HUES64 (cell line): Measurements from ENCODE around the gene C10orf90.

Experiments used
- H3K27ac ChIP-seq: 2 replicates; pipeline ENCODE4 v1.7.0; 2013; ENCODE audit warnings: low read depth, low read length, inconsistent platforms
- H3K27me3 ChIP-seq: 2 replicates; pipeline ENCODE4 v1.6.1; 2013; ENCODE audit warnings: mild to moderate bottlenecking, low read length; ENCODE audit not compliant: insufficient read depth
- H3K36me3 ChIP-seq: 2 replicates; pipeline ENCODE4 v1.6.1; 2013; ENCODE audit warnings: mild to moderate bottlenecking, low read length; ENCODE audit not compliant: insufficient read depth
- H3K4me1 ChIP-seq: 2 replicates; pipeline ENCODE4 v1.6.1; 2013; ENCODE audit warnings: mild to moderate bottlenecking, low read length, moderate library complexity; ENCODE audit not compliant: insufficient read depth
- H3K4me3 ChIP-seq: 2 replicates; pipeline ENCODE4 v1.5.1; 2013; ENCODE audit warnings: mild to moderate bottlenecking, low read length, moderate library complexity
- H3K9ac ChIP-seq: 2 replicates; pipeline ENCODE4 v1.6.1; 2013; ENCODE audit warnings: mild to moderate bottlenecking, low read depth, low read length
- H3K9me3 ChIP-seq: 2 replicates; pipeline ENCODE4 v1.6.1; 2013; ENCODE audit warnings: low read depth, low read length; ENCODE audit not compliant: insufficient read depth
- WGBS: fragments of 150-250, 120-280 bp; methylation state at CpG from one replicate; pipeline ENCODE4 v1.1.7; 2013; ENCODE audit warnings: missing lambda C conversion rate; 5-methylcytosine and 5-hydroxymethylcytosine counted together

The C10orf90 gene

GRCh38 chr10:126691456-126691855, 21.0 kb upstream of the C10orf90 start:
- peaks cover 22% of the 10 kb centered on the region for H3K4me1 ChIP-seq
- no peak overlapping the region for H3K9ac ChIP-seq
- H3K27me3 ChIP-seq = no peaks in the 10 kb centered on the region
- H3K27ac ChIP-seq = no peak overlapping the region
- H3K36me3 ChIP-seq = no peaks in the 10 kb centered on the region
- H3K4me3 ChIP-seq = no peak overlapping the region
- 0 out of 2 replicates have a peak, but pooled peaks cover 5% of the 10 kb centered on the region for H3K9me3 ChIP-seq
- WGBS = 62% methylated on average over 1 of the region's 1 CpG

GRCh38 chr10:126690534-126690933, 20.0 kb upstream of the C10orf90 start:
- no peak overlapping the region for H3K27ac ChIP-seq
- no peaks in the 10 kb centered on the region for H3K27me3 ChIP-seq
- H3K9ac ChIP-seq = no peak overlapping the region
- H3K36me3 ChIP-seq = no peaks in the 10 kb centered on the region
- WGBS = 30% methylated on average over 2 of the region's 2 CpGs
- H3K4me1 ChIP-seq = peaks cover 22% of the 10 kb centered on the region
- 0 out of 2 replicates have a peak, but pooled peaks cover 5% of the 10 kb centered on the region for H3K9me3 ChIP-seq
- H3K4me3 ChIP-seq = no peak overlapping the region

DNA sequence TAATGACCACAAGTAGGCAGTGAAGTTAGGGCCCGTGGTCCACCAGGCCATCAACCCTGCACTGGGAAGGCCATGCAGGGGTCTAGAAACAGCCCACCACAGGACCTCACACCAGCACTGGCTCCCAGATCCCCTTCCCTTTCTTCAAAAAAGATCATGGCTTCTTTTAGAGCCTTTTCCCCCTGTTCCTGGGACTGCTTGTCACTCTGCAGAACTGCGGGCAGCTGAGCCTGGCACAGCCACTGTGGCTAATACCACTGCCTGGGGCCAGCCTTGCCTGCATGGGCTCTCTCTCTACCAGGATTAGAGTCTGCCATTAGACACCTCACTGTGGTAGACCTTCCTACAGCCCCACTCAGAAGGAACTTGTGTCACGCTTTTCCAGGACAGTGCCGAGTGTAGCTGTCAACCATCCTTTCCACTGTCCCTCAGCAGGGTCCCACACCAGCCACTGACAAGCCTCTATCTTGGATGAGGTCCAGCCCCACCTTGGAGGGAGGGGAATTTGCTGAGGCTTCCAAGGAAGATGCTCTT, 19.0 kb upstream of the C10orf90 start:
- WGBS = 91% methylated on average over 4 of the region's 4 CpGs
- H3K4me3 ChIP-seq = no peak overlapping the region
- 0 out of 2 replicates have a peak, but pooled peaks cover 5% of the 10 kb centered on the region for H3K9me3 ChIP-seq
- H3K9ac ChIP-seq = no peak overlapping the region
- H3K27me3 ChIP-seq = no peaks in the 10 kb centered on the region
- no peaks in the 10 kb centered on the region for H3K36me3 ChIP-seq
- peaks cover 22% of the 10 kb centered on the region for H3K4me1 ChIP-seq
- H3K27ac ChIP-seq = no peak overlapping the region

DNA sequence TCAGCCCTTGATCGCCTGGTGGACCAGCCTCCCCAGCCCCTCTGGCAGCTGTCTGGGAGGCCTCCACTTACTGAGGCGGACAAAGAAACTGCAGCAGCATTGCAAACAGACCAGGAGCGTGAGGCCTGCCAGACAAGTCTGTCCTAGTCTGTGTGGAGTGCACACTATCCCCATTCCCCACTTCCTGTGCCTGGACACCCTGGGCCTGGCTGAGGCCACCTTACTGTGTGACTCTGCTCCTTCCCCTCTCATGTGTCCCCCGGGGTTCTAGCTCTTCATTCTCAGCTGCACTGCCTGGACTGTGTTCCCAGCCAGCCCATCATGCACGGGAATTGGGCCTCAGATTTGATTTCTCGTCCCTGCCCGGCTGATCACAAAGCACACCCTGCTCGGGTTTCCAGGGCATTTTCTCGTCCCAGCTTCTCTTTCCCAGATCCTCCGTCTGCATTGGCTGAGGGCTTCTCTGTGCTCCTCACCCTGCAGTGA, 16.7 kb upstream of the C10orf90 start:
- Histone ChIP-seq H3K9me3 (0 out of 2 replicates have a peak, but pooled peaks cover 5% of the 10 kb centered on the region), H3K36me3 (no peaks in the 10 kb centered on the region), H3K9ac (no peak overlapping the region), H3K4me3 (no peak overlapping the region), H3K4me1 (peaks cover 22% of the 10 kb centered on the region), H3K27me3 (no peaks in the 10 kb centered on the region), H3K27ac (no peak overlapping the region; the same call in 1 of the 2 replicates)
- 59% methylated on average over 10 of the region's 10 CpGs for WGBS

DNA sequence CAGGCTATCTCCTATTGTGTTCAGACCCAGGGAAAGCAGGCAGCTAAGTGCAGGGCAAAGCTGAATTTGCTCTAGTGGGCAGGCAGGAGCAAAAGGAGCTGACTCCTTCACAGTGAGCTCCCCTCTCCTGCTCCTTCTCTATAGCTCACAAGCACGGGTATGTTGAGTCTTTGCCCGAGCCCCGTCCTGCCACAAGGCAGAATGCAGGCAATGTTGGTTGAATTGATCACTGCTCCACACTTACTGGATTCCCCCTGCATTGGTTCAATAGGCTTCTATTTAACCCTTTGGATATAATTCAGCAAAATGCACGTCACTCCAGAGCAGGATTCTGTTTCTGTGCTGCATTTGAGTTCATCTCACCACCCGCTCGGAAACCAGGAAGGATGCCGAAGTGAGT, 16.2 kb upstream of the C10orf90 start:
- Histone ChIP-seq H3K9ac (no peak overlapping the region), H3K9me3 (0 out of 2 replicates have a peak, but pooled peaks cover 5% of the 10 kb centered on the region), H3K27me3 (no peaks in the 10 kb centered on the region), H3K27ac (no peak overlapping the region), H3K4me1 (peaks cover 22% of the 10 kb centered on the region), H3K36me3 (no peaks in the 10 kb centered on the region), H3K4me3 (no peak overlapping the region)
- WGBS = 84% methylated on average over 7 of the region's 7 CpGs

DNA sequence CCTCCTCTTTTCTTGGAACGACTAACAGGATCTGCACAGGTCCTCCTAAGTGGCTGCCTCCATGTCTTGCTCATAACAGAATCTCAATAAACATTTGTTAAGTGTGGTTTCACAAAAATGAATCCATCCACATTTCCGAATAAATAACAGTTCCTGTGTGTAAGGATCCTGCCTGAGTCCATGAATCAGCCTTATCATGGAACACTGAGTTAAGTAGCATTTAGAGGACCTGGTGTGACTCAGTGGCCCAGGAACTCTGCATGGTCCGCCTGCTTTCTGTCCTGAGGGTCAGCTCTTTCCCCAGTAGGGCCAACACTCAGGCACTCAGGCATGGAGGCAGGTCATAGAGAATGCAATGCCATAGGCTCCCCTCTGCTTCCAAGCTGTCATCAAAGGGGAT, 15.8 kb upstream of the C10orf90 start:
- 63% methylated on average over 3 of the region's 3 CpGs for WGBS
- H3K27ac ChIP-seq = no peak overlapping the region
- peaks cover 22% of the 10 kb centered on the region for H3K4me1 ChIP-seq
- H3K27me3 ChIP-seq = no peaks in the 10 kb centered on the region
- no peak overlapping the region for H3K4me3 ChIP-seq
- no peak overlapping the region for H3K9ac ChIP-seq
- no peaks in the 10 kb centered on the region for H3K36me3 ChIP-seq
- H3K9me3 ChIP-seq = 0 out of 2 replicates have a peak, but pooled peaks cover 1% of the 10 kb centered on the region

DNA sequence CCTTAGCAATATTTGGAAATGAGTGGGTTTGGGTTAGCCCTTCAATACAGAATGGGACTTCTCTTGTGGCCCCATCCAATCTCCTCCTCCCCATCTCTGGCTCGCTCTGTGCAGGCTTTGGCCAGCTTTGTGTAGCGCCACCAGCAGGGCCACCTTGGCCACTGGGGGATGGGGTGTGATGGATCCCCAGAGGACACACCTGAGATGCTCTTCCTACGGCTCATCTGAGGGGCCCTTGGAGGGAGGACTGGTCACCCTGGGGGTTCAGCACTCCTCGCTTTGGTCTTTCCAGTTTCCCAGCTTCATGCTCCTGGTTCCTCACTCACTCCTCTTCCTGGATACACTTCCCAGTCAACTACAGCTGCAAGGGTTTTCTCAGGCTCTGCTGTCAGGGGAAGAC, 15.3 kb upstream of the C10orf90 start:
- Histone ChIP-seq H3K27ac (no peak overlapping the region), H3K4me3 (no peak overlapping the region), H3K36me3 (no peaks in the 10 kb centered on the region), H3K9ac (no peak overlapping the region), H3K9me3 (no peaks in the 10 kb centered on the region), H3K27me3 (no peaks in the 10 kb centered on the region), H3K4me1 (peaks cover 17% of the 10 kb centered on the region)
- WGBS = 95% methylated on average over 4 of the region's 4 CpGs

- Histone ChIP-seq H3K27me3 (no peaks in the 10 kb centered on the region), H3K9ac (no peak overlapping the region), H3K36me3 (no peaks in the 10 kb centered on the region), H3K9me3 (no peaks in the 10 kb centered on the region), H3K27ac (no peak overlapping the region), H3K4me3 (no peak overlapping the region), H3K4me1 (peaks cover 11% of the 10 kb centered on the region; the same call in 1 of the 2 replicates)
- 98% methylated on average over 3 of the region's 3 CpGs for WGBS
These were observed 13.8 kb upstream of the C10orf90 start for GRCh38 chr10:126684171-126684745.

DNA sequence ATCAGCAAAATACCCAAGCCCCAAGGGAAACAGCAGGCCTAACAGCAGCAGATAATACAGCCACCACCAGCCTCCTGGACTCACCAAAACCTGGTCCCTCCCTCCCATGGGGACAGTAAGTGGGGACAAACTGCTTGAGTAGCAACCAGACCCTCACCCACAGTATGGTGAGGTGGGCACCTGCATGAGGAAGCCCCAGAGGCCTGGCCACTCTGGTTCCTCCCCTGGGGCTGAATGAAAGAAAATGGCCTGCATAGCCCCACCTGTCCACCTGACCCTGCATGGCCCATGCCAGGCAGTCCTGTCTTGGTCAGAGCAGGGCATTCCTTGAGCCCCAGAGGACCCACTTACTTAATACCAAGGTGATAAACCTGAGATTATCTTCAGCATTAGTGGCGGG, 13.0 kb upstream of the C10orf90 start:
- Histone ChIP-seq H3K36me3 (no peaks in the 10 kb centered on the region), H3K27ac (no peak overlapping the region), H3K9me3 (no peaks in the 10 kb centered on the region), H3K4me3 (no peak overlapping the region), H3K9ac (no peak overlapping the region), H3K4me1 (peaks cover 11% of the 10 kb centered on the region; the same call in 1 of the 2 replicates), H3K27me3 (no peaks in the 10 kb centered on the region)
- 100% methylated on average over 1 of the region's 1 CpG for WGBS

DNA sequence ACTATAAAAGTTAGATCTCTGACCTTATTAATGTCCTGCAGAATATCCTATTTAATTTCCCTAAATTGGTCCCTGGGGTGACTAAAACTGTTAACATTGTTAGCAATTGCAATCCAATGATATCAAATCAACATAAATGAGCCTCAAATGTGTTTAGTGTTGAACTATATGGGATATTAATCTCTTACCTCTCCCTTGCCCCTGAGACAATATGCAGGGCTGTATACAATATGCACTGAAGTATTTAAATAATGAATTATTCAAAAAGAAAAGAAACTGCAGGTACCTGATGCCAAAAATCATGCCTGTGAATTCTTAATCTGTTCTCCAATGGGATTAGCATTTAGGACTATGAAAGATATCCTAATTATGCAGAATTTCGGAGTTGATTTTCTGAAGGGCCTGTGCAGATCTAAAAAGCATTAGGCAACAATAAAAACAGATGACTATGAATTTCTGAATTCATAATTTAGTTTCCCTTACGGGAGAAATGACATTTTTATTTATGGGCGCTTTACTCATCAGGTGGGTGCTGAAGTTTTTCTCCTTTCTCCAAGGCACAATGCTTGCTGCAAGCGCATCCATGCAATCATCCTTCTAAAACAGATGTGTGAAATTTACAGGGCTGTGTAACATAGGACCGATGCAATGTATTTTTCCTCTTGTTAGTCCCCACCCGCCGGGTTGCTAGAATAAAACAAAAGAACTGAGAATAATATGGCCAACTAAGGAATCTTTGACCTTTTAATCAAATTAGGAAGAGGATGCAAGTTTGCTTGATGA, 5.4 kb upstream of the C10orf90 start:
- Histone ChIP-seq H3K36me3 (no peaks in the 10 kb centered on the region), H3K27ac (no peak overlapping the region), H3K9ac (no peak overlapping the region), H3K27me3 (no peaks in the 10 kb centered on the region), H3K4me1 (no peaks in the 10 kb centered on the region), H3K4me3 (no peak overlapping the region), H3K9me3 (no peaks in the 10 kb centered on the region)
- WGBS = 97% methylated on average over 7 of the region's 7 CpGs

- no peak overlapping the region for H3K4me3 ChIP-seq
- no peaks in the 10 kb centered on the region for H3K27me3 ChIP-seq
- H3K4me1 ChIP-seq = no peaks in the 10 kb centered on the region
- 92% methylated on average over 6 of the region's 6 CpGs for WGBS
- H3K27ac ChIP-seq = no peak overlapping the region
- H3K9ac ChIP-seq = no peak overlapping the region
- no peaks in the 10 kb centered on the region for H3K9me3 ChIP-seq
- no peaks in the 10 kb centered on the region for H3K36me3 ChIP-seq
These were observed 4.4 kb upstream of the C10orf90 start for GRCh38 chr10:126674741-126675515.
